G401.6 (cell line): ENCODE measurements around the gene RBM23.

ENCODE experiments used
- FAIRE-seq: peaks from 2 replicates; lab custom pipeline; 2012; peaks lifted over from hg19 to GRCh38; lab: Jason Lieb, UNC

Gene RBM23

DNA sequence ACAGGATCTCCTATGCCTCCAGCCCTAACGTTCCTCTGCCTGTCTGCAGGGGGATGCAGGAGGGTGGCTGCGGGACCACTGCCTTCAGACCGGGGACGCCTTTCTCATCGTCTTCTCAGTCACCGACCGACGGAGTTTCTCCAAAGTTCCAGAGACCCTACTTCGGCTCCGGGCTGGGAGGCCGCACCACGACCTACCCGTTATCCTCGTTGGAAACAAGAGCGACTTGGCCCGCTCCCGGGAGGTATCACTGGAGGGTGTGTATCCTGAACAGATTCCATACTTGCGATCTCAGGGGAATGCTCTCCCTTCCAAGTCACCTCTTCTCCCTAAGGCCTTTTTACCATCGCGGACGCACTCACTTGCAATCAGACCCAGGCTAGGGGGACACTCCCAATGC is 33.0 kb downstream of the RBM23 start:
- no peak for FAIRE-seq

DNA sequence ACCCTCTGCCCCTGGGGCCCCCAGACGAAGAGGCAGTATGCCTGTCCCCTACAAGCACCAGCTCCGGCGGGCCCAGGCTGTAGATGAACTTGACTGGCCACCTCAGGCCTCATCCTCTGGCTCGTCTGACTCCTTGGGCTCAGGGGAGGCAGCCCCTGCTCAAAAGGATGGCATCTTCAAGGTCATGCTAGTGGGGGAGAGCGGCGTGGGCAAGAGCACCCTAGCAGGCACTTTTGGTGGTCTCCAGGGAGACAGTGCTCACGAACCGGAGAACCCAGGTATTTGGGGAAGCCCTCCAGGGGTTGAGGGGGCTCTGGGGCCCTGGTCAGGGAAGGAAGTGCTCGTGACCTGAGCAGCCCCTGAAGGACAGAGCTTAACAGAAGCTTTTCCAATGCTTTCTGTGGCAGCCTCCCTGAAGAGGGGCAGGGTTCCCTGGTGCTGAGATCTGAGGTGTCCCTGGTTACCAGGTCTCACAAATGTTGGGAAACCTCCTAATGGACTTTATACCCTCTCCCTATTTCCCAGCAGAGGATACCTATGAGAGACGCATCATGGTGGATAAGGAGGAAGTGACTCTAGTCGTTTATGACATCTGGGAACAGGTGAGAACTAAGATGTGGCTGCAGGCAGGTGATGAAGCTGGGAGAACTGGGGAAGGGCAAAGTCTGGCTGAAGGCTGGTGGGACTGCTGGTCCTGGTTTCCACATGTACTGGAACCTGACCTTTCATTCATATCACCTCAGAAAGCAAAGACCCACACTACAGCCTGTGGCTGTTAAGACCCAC is 34.0 kb downstream of the RBM23 start:
- no peak for FAIRE-seq

DNA sequence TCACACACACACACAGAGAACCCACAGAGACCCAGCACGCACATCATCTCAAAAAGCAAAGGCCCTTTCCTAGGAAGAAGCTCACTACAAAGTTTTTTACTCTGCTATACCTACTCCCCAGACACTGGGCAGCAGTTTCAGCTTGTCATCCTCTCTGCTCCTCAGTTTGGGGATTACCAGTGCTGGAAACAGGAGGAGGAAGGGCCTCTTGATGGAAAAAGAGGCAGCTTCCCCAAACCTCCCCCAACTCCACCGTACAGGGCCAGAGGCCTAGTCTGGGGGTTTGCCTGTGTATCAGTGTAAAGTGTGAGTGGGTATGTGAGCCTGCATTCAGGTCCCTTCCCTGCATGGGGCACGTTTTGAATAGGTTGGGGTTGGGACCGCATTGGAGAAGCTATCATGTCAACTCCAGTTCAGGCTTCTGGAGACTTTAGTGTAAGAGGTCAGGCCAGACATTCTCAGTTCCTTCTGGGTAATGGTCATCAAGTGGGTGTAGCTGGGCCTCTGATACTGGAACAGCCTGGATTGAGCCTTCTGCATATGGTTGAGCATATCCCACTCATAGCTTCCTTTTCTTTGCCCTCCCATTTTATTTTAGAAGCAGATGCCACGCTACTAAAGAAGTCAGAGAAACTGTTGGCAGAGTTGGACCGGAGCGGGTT is 34.7 kb downstream of the RBM23 start:
- no peak for FAIRE-seq

DNA sequence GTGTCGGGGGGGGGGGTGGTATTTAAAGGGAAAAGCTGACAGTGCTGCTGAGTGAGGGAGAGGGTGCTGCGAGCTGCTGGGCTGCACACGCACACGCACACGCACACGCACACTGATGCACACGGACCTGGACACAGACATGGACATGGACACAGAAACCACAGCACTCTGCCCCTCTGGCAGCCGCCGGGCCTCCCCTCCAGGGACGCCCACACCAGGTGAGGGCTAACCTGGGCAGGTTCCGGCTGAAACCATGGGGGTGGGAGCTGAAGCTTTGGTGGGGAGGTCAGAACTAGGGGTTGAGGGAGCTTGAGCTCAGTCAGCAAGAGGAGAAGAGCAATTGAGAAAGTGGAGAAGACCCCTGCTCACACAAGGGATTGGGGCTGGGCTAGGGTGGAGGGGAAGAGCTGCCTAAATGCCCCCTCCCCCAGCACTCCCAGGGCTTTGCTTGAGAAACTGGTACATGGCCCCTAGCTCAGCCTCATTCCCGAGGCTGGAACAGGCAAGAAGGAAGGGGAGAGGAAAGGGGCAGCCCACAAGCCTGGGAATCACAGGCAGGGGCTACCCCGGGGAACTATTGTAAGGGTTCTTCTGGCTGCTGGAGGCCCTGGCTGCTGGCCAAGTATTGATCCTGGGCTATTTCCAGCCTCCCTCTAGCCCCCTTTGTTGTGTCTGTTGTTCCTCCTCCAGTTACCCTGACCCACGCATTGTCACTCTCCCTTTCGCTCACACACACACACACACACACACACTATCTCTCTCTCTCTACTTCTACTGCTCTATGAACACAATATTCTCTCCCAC is 35.6 kb downstream of the RBM23 start, which contains the start of gene REM2:
TSS of gene REM2 (plus strand) at position 50 of the 804 bp plus-strand sequence. CDS start at position 116, 66 bp downstream.
- no peak for FAIRE-seq

DNA sequence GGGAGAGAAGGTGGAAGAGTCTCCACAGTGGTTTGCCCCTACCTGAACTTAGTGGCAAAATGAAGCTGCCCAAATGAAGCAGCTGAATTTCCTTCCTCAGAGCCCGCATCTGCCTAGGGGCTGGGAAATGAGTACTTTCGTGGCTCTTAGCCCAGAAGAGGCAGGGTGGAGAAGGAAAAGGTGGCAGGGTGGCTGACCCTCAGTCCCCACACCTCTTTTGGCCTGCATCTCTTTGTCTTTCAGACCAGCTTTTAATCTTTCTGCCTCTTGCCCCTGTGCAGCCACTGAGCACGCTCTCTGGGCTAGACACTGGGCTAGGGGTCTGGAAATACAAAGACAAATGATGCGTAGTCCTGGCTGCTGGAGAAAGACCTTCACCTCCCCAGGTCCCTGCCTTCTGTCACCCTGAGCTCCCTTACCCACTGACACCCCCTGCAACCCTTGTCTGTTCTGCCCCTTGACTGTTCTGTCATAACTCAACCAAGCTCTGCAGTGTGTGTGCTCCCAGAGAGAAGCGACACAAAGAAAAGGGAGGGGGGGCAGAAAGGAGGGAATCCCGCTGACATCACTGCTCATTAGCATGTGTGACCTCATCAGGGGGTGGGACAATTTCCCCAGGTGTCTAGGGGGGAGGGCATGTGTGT is 36.3 kb downstream of the RBM23 start:
- FAIRE-seq: no peak

DNA sequence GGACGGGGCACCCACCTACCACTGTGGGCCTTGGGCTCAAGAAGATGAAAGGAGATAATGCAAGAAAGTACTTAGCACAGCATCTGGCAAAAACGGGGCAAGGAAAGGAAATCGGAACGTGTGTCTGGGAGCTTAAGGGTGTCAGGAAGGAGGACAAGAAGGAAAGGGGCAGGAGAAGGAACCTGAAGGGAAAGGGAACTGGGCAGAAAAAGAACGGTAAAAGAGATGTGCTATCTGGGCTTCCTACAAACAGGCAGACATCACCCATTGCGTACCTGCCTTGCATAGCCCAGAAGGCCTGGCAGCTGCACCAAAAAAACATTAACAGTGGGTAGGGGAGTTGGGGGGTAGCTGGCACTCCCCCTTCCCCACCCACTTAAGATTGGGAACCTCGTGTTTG is 36.9 kb downstream of the RBM23 start:
- FAIRE-seq: no peak

DNA sequence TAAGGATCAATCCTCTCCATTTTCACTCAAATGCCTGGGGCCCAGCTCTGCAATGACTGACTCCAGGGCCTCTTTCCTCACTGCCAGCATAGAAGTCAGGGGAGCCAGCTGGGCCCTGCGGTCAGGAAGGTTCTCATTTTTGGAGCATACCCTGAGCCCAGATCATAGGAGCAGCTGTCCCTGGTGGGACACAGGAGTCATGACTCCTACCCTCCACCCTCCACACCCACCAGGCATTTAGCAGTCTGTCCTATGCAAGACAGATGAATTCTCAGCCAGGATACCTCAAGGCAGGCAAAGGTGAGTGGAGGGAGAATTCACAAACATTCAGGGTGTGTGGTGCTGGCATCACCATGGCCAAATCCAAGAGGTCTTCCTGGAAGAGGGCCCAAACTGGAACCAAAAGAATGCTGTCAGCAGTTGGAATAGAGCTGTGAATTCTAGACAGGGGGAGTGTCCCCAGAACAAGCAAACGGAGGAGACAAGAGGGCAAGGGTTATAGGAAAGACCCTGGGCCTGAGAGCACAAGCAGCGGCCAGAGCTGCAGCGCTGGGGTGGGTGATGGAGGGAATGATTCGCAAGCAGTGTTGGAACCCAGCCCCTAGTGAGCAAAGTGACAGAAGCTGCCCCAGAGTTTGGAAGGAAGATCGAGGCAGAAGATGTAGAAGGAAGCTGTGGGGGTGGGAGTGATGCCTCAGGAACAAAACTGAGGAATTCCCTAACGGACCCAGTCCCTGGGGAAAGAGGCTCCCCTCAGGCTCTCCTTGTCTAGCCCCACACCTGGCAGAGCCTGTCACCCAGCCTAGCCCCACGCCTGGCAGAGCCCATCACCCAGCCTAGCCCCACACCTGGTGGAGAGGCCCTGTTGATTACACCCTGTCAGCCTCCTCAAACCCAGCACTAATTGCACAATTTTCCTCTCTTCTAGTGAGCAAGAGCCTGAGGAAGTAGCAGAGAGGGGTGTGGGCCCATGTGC is 40.4 kb downstream of the RBM23 start:
- no peak for FAIRE-seq

DNA sequence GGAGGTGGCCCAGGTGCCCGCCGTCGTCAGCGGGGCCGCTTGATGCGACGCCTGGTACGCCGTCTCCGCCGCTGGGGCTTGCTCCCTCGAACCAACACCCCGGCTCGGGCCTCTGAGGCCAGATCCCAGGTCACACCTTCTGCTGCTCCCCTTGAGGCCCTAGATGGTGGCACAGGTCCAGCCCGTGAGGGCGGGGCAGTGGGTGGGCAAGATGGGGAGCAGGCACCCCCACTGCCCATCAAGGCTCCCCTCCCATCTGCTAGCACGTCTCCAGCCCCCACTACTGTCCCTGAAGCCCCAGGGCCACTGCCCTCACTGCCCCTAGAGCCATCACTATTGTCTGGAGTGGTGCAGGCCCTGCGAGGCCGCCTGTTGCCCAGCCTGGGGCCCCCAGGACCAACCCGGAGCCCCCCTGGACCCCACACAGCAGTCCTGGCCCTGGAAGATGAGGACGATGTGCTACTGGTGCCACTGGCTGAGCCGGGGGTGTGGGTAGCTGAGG is 41.9 kb downstream of the RBM23 start:
- FAIRE-seq: no peak

DNA sequence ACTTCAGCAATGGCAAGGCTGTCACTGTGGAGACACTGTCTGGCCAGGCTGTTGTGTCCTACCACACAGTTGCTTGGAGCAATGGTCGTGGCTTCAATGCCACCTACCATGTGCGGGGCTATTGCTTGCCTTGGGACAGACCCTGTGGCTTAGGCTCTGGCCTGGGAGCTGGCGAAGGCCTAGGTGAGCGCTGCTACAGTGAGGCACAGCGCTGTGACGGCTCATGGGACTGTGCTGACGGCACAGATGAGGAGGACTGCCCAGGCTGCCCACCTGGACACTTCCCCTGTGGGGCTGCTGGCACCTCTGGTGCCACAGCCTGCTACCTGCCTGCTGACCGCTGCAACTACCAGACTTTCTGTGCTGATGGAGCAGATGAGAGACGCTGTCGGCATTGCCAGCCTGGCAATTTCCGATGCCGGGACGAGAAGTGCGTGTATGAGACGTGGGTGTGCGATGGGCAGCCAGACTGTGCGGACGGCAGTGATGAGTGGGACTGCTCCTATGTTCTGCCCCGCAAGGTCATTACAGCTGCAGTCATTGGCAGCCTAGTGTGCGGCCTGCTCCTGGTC is 43.1 kb downstream of the RBM23 start:
- FAIRE-seq: no peak

DNA sequence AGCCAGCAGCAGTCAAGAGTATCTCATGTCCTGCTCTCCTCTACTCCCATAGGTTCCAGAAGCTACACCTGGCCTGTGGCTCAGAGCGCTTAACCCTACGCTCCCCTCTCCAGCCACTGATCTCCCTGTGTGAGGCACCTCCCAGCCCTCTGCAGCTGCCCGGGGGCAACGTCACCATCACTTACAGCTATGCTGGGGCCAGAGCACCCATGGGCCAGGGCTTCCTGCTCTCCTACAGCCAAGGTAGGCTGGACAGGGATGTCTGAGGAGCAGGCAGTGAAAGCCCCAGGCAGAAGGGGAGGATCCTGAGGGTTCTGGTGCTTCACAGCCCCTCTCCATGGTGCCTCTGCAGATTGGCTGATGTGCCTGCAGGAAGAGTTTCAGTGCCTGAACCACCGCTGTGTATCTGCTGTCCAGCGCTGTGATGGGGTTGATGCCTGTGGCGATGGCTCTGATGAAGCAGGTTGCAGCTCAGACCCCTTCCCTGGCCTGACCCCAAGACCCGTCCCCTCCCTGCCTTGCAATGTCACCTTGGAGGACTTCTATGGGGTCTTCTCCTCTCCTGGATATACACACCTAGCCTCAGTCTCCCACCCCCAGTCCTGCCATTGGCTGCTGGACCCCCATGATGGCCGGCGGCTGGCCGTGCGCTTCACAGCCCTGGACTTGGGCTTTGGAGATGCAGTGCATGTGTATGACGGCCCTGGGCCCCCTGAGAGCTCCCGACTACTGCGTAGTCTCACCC is 43.8 kb downstream of the RBM23 start:
- no peak for FAIRE-seq

DNA sequence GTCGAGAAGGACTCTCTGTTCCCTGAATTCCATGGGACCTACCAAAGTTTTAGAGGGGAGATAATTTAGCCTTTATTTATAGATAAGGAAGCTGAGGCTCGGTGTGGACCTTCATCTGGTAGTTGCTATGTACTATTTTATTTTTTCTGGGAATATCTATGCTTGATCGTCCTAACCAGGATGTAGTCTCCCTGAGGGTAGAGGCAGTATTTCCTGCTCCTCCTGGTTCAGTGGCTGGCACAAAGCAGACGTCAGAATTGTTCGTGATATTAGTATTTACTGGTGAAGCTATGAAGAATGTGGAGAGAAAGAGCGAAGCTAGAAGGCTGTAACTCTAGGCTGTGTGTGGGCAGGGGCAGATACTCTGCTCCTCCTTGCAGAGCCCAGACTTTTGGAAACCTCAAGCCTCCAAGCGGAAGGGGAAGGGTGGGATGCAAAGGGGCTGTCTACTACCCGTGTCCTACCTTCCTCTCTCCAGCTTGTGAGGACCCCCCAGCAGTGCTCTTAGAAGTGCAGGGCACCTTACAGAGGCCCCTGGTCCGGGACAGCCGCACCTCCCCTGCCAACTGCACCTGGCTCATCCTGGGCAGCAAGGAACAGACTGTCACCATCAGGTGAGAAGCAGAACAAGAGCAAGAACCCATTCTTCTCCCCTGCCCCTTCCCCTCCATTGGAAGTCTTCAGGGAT is 46.0 kb downstream of the RBM23 start:
- no peak for FAIRE-seq

DNA sequence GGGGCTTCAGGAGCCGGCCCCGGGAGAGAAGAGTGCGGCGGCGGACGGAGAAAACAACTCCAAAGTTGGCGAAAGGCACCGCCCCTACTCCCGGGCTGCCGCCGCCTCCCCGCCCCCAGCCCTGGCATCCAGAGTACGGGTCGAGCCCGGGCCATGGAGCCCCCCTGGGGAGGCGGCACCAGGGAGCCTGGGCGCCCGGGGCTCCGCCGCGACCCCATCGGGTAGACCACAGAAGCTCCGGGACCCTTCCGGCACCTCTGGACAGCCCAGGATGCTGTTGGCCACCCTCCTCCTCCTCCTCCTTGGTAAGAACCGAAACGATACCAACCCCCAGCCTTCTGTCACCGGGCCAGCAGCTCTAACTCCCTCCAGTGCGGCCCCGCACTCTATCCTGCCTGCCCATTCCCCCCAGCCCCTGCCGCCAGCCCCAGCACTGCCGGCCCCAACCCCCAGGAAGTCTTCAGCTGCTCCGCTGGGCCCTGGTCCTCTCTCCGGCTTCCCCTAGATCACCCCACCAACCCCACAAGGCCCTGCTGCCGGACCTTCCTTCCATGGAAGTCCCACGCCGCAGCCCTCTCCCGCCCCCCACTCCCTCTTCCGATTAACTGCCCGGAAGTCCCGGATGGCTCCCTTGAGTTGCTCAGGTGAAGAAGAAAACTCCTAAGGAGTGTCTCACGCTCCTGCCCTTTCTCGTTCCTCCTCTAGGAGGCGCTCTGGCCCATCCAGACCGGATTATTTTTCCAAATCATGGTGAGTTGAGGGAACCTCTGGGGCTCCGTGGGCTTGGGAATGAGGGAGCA is 46.7 kb downstream of the RBM23 start:
- peak; percentile 45 for FAIRE-seq

DNA sequence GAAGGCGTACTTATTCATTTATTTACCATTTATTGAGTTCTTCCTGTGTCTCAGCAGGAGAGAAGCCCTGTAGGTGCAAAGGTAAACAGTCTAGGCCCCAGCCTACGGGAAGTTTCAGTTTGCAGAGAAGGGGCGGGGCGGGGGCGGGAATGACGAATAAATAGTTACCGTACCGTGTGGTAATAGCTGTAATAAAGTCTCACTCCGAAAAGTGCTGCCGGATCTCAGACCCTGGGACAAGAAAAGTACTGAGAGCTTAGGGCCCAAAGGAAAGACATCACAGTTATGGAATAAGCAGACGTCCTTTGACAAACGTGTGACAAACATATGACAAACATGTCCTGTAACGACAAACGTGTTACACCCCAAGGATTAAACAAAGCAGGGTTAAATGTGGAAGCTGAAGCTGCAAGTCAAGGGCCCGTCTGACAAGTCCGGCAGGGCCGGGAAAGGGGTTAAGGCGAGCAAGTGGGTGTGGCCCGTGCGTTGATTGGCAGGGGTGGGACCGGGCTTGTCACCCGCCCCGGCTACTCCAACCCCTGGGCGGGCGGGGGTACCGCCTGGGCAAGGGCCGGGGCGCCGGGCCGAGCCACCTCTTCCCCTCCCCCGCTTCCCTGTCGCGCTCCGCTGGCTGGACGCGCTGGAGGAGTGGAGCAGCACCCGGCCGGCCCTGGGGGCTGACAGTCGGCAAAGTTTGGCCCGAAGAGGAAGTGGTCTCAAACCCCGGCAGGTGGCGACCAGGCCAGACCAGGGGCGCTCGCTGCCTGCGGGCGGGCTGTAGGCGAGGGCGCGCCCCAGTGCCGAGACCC is 47.5 kb downstream of the RBM23 start, which contains the start of gene LRP10:
TSS of gene LRP10 (plus strand) at position 517 of the 809 bp plus-strand sequence. CDS start 564 bp downstream, outside the sequence.
- FAIRE-seq: no peak

DNA sequence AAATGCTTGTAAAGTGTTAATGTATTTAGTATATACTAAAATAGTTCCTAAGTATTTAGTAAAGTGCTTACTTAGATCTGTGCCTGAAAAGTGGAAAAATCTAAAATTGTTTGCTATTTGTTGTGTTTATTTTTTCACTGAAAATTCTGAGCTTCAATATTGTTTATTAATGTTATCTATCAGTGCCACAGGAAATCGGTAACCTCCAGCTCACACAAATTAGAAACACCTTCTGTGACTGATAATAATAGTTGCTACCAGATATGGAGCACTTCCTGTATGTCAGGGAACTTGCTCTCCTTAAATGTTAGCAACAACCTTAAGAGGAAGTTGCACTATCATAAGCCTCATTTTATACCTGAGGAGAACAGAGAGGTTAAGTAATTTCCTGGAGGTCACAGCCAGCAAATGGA is 48.1 kb downstream of the RBM23 start:
- FAIRE-seq: no peak

DNA sequence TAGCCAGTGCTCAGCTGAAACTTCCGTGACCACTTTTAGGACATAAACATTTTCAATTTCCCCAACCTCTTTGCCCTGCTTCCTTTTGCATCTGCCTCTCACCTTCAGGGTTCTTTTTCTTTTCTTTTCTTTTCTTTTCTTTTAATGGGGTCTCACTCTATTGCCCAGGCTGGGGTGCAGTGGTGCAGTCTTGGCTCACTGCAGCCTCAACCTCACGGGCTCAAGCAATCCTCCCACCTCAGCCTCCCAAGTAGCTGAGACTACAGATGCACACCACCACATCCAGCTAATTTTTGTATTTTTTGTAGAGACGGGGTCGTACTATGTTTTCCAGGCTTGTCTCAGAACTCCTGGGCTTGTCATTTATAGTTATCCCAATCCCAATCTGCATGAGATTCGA is 52.1 kb downstream of the RBM23 start:
- no peak for FAIRE-seq

DNA sequence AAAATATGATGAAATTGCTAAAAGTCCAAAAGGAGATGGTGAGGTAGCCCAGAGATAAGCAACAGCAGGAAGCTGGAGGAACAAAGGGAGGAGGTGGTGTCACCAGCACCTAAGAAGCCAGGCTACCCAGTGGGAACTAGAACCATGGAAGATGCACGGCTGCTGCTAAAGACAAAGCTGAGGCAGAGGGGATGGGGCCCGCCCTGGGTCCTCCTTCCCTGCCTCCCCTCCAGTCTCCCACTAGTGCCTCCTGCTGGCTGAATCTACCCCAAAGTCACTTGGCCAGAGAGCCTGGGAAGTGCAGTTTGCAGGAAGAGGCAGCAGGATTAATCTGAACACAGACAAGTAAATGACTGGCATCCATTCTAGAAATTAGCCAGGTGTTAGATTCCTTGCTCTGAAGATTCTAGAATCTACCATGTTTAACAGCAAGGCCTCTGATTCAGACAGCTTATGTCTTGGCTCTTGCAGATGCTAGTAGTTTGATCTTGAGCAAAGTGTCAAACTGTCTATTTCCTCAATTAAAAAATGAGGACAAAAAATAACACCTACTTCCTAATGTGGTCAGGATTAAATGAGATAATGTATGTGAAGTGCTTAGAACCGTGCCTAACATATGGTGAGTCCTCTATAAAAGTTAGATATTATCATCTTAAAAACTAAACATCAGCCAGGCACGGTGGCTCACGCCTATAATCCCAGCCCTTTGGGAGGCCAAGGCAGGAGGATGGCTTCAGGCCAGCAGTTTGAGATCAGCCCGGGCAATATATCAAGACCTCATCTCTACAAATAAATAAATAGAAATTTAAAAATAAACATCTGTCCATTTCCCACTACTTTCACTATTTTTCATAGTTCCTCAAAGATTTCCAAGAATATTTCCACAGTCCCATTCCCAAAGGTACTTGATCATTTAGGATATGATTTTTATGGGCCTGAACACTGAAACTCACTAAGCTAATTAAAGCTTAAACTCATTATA is 53.2 kb downstream of the RBM23 start:
- no peak for FAIRE-seq
